Cardiac muscle cell (in vitro differentiated cells and primary cell): Measurements from ENCODE around the gene TRAF1. TPM values are rescaled to one million over a fixed set of nuclear protein-coding genes. Genes with fewer than 3 reads are reported as not detected.

ENCODE experiments used
- DNase-seq, 2 donors: peaks; one replicate each; pipeline versions ENCODE4 v3.0.0 to v3.0.0-alpha.2; 2010 to 2017; ENCODE audit warnings: low read depth in 1 of 2, low spot score in 1 of 2
- H3K27ac ChIP-seq: fragments of 200-600 bp; sonication (generic); 2 replicates; pipeline ENCODE4 v1.5.1; 2016
- H3K27me3 ChIP-seq: fragments of 200-600 bp; sonication (generic); 2 replicates; pipeline ENCODE4 v1.6.0; 2016; ENCODE audit warnings: control low read depth
- H3K36me3 ChIP-seq: fragments of 200-600 bp; sonication (generic); 2 replicates; pipeline ENCODE4 v1.5.1; 2016; ENCODE audit warnings: control low read depth
- H3K4me1 ChIP-seq: fragments of 200-600 bp; sonication (generic); 2 replicates; pipeline ENCODE4 v1.8.1; 2017; ENCODE audit warnings: low read depth, mild to moderate bottlenecking, mixed run types
- H3K4me3 ChIP-seq: fragments of 200-600 bp; sonication (generic); 2 replicates; pipeline ENCODE4 v1.5.1; 2016; ENCODE audit warnings: mild to moderate bottlenecking
- H3K9me3 ChIP-seq: fragments of 200-600 bp; sonication (generic); 2 replicates; pipeline ENCODE4 v1.5.1; 2017; ENCODE audit warnings: low read depth, mild to moderate bottlenecking, control low read depth
- polyA plus RNA-seq: library from polyadenylated mRNA; unstranded; fragments of >200 nt; fragmentation: Nextera tagmentation; extraction: Ambion mirVana; gene quantifications from 2 replicates; pipeline ENCODE4 v1.2.1, GENCODE V29; 2016
- total RNA-seq: library from RNA; depleted of rRNA; stranded (reverse); fragments of >200 nt; gene quantifications from 2 replicates; pipeline ENCODE4 v1.2.3, GENCODE V29; 2016
- TF ChIP-seq, protein P1 (sequence below): IDR thresholded peaks from 2 replicates; pipeline ENCODE4 v1.5.1; 2012; ENCODE audit warnings: low read depth, mild to moderate bottlenecking, low read length

The TRAF1 gene
- total and polyA plus RNA-seq, 2 experiments from 2014 or later = 3.5 to 7.5 TPM

DNA sequence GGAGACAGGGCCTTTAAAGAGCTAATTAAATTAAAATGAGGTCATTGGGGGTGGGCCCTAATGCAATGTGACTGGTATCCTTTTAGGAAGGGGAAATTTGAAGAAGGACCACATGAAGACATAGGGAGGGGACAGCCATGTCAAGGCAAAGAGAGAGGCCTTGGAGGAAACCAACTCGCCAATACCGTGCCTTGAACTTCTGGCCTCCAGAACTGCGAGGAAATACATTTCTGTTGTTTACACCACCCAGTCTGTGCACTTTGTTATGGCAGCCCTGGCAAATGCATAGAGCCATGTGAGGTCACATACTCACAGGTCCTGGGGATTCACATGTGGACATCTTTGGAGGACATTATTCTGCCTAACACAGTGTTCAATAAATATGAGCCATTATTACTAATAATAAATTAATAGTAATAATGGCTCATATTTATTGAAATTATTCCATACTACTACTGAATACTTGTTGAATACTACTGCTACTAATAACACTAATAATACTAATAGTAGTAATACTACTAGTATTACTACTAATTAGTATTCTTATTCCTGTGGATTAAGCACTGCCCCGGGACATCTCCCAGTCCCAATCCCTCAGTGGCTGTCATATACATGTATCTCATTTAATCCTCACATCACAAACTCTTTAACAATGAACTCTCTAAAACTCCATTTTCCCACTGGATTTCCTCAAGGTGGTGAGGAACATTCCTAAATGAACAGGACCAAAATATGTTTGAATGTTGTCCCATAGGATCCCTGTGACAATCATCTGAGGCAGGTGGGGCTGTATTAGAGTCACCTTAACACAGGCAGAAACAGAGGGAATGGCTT, 8.4 kb downstream of the TRAF1 start:
- TF ChIP-seq, protein P1, sequence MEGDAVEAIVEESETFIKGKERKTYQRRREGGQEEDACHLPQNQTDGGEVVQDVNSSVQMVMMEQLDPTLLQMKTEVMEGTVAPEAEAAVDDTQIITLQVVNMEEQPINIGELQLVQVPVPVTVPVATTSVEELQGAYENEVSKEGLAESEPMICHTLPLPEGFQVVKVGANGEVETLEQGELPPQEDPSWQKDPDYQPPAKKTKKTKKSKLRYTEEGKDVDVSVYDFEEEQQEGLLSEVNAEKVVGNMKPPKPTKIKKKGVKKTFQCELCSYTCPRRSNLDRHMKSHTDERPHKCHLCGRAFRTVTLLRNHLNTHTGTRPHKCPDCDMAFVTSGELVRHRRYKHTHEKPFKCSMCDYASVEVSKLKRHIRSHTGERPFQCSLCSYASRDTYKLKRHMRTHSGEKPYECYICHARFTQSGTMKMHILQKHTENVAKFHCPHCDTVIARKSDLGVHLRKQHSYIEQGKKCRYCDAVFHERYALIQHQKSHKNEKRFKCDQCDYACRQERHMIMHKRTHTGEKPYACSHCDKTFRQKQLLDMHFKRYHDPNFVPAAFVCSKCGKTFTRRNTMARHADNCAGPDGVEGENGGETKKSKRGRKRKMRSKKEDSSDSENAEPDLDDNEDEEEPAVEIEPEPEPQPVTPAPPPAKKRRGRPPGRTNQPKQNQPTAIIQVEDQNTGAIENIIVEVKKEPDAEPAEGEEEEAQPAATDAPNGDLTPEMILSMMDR = no peak
- peak overlapping the region; percentile 94 for H3K27ac ChIP-seq
- H3K9me3 ChIP-seq = no peaks in the 10 kb centered on the region
- H3K4me1 ChIP-seq = peaks cover 38% of the 10 kb centered on the region
- no peaks in the 10 kb centered on the region for H3K36me3 ChIP-seq
- no peaks in the 10 kb centered on the region for H3K27me3 ChIP-seq
- no peak for DNase-seq
- no peak overlapping the region for H3K4me3 ChIP-seq

DNA sequence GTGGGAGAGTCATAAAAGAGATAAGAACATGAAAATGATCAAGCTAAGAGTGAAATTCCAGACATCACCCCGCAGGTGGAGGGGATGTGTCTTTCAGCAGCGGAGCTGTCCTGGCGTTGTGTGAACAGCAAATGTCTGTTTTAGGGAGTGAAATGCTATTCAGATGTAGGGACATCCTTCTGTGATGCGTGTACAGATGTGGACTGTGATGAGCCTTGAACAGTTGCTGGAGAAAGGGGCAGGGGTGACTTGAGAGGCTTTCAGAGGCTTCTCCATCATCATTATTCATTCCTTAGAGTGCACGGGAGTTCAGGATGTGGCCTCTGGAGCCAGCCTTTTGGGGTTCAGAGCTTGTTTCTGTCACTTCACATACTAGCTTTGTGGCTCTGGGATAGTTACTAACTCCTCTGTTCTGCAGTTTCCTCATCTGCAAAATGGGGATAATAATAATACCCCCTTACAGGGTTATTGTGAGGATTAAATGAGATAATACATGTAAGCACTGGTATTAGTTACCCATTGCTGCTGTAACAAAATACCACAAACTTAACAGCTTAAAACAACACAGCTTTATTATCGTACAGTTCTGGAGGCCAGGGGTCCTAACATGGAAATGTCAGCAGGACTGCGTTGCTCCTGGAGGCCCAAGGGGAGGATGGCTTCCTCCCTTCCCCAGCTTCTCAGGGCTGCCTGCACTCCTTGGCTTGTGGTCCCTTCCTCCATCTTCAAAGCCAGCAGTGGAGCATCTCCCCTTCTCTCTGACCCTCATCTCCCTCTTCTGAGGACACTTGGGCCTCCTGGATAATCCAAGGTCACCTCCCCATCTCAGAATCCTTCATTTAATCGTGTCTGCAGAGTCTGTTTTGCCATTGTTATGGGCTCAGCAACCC, 9.4 kb downstream of the TRAF1 start:
- no peaks in the 10 kb centered on the region for H3K36me3 ChIP-seq
- H3K27me3 ChIP-seq = no peaks in the 10 kb centered on the region
- TF ChIP-seq, protein P1 = no peak
- no peaks in the 10 kb centered on the region for H3K9me3 ChIP-seq
- no peak for DNase-seq
- no peak overlapping the region for H3K4me3 ChIP-seq
- H3K27ac ChIP-seq = no peak overlapping the region
- peaks cover 40% of the 10 kb centered on the region for H3K4me1 ChIP-seq

DNA sequence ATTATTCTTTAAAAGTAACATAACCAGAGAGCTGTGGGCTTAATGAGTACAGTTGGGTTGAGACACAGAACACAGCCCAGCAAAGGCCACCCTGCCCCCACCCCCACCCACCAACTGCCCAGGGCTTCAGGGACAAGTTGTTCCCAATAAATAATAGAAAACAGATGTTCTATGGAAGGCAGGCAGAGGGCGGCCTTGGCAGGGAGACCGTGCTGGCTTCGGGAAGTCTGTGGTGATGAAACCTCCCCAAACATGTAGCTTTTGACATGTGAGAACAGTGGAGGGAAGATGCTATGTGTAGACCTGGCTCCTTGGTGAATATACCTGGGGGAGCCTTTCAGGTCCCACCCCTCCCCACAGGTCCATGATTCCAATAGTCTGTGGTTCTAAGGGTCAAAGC, 10.0 kb downstream of the TRAF1 start:
- TF ChIP-seq, protein P1 = peak; percentile 30
- H3K4me1 ChIP-seq = peaks cover 34% of the 10 kb centered on the region
- H3K4me3 ChIP-seq = no peak overlapping the region
- no peaks in the 10 kb centered on the region for H3K9me3 ChIP-seq
- peak in 1 of 2 donors; percentile 90 for DNase-seq
- no peaks in the 10 kb centered on the region for H3K27me3 ChIP-seq
- no peak overlapping the region for H3K27ac ChIP-seq
- no peaks in the 10 kb centered on the region for H3K36me3 ChIP-seq

DNA sequence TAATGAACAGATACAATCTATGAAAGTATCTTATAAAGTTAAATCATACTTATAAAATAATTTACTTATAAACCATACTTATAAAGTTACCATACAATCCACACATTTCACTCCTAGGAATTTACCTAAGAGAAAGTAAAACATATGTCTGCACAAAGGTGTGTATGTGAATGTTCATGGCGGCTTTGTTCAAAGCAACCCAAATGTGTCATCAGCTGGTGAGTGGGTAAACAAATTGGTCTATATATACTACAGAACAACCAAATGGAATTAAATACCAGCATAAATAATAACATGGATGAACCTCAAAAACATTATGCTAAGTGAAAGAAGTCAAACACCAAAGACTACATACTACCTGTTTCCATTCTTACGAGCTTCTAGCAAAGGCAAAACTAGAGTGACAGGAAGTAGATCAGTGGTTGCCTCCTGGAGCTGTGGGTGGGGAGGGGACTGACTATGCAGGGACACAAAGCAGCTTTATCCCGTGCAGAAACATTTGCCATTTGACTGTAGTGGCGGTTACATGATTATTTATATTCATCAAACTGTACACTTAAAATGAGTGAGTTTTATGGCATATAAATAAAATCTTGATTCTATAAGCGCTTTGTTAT, 10.6 kb downstream of the TRAF1 start:
- H3K27me3 ChIP-seq = no peaks in the 10 kb centered on the region
- H3K36me3 ChIP-seq = no peaks in the 10 kb centered on the region
- H3K4me3 ChIP-seq = no peak overlapping the region
- DNase-seq = no peak
- H3K9me3 ChIP-seq = no peaks in the 10 kb centered on the region
- peaks cover 29% of the 10 kb centered on the region for H3K4me1 ChIP-seq
- H3K27ac ChIP-seq = no peak overlapping the region
- TF ChIP-seq, protein P1 = no peak

DNA sequence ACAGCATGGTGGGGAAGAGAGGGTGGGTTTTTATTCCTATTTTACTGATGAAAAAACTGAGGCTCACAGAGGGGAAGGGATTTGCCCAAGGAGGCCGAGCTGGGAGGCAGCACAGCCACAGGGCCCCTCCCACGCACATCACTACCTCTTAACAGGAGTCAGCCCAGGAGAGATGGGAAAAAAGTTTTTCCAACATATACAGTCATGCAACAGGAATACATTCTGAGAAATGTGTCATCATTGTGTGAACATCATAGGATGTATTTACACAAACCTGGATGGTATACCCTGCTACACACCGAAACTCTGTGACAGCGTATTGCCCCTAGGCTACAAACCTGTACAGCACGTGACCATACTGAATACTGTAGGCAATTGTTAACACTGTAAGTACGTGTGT, 11.6 kb downstream of the TRAF1 start:
- no peak overlapping the region for H3K4me3 ChIP-seq
- H3K27ac ChIP-seq = no peak overlapping the region
- TF ChIP-seq, protein P1 = no peak
- H3K27me3 ChIP-seq = no peaks in the 10 kb centered on the region
- H3K36me3 ChIP-seq = no peaks in the 10 kb centered on the region
- H3K9me3 ChIP-seq = no peaks in the 10 kb centered on the region
- peaks cover 21% of the 10 kb centered on the region for H3K4me1 ChIP-seq
- DNase-seq = no peak
